ENCODE results near the gene CCDC188.

CCDC188 gene

DNA sequence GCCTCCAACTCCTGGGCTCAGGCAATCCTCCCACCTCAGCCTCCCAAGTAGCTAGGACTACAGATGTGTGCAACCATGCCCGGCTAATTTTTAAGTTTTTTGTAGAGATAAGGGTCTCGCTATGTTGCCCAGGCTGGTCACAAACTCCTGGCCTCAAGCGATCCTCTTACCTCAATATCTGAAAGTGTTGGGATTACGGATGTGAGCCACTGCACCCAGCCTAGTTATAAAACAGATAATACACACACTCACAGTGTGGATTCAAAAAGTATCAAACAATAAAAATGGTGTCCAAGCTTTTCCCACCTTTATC lies 377 bp upstream of the CCDC188 start:
- no peak for DNase-seq (ENCODE audit: low read depth in 1 of 2, low spot score in 1 of 2)

GRCh38 chr22:20149257-20150250 lies 1.3 kb downstream of the CCDC188 start:
- no peak for DNase-seq (ENCODE audit: low read depth in 1 of 2, low spot score in 1 of 2)

- DNase-seq (ENCODE audit: low read depth in 1 of 2, low spot score in 1 of 2), result no peak
Measured at GRCh38 chr22:20148414-20148813, 2.4 kb downstream of the CCDC188 start.

GRCh38 chr22:20147237-20147988 lies 3.4 kb downstream of the CCDC188 start:
- DNase-seq (ENCODE audit: low read depth in 1 of 2, low spot score in 1 of 2), result no peak

GRCh38 chr22:20146777-20147176 lies 4.1 kb downstream of the CCDC188 start:
- DNase-seq (ENCODE audit: low read depth in 1 of 2, low spot score in 1 of 2), result no peak

- DNase-seq (ENCODE audit: low read depth in 1 of 2, low spot score in 1 of 2), result no peak
Measured at GRCh38 chr22:20145832-20146223, 5.0 kb downstream of the CCDC188 start.

DNA sequence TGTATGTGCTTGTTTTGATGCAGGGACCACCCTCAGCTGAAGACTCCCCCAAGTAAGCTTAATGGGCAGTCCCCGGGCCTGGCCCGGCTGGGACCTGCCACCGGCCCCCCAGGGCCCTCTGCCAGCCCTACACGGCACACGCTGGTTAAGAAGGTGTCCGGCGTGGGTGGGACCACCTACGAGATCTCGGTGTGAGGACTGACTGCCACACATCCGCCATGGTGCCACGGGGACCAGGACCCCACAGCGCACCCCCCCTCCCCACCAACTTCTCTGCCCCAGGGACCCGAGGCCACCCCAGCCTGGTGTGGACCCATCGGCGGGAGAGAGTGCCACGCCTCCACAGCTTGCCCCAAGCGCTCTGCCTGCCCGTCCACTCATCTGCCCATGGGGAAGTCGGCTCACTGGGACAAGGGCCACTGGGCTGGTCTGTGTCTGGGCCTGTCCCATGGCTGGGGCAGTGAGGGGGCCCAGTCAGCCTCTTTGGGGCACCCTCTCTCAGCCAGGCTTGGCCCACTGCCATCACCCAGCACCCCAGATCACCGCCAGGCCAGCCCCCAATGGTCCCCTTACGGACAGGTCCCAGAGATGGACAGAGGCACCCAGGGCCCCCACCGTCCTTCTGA lies 5.5 kb downstream of the CCDC188 start:
- no peak for DNase-seq (ENCODE audit: low read depth in 1 of 2, low spot score in 1 of 2)

DNA sequence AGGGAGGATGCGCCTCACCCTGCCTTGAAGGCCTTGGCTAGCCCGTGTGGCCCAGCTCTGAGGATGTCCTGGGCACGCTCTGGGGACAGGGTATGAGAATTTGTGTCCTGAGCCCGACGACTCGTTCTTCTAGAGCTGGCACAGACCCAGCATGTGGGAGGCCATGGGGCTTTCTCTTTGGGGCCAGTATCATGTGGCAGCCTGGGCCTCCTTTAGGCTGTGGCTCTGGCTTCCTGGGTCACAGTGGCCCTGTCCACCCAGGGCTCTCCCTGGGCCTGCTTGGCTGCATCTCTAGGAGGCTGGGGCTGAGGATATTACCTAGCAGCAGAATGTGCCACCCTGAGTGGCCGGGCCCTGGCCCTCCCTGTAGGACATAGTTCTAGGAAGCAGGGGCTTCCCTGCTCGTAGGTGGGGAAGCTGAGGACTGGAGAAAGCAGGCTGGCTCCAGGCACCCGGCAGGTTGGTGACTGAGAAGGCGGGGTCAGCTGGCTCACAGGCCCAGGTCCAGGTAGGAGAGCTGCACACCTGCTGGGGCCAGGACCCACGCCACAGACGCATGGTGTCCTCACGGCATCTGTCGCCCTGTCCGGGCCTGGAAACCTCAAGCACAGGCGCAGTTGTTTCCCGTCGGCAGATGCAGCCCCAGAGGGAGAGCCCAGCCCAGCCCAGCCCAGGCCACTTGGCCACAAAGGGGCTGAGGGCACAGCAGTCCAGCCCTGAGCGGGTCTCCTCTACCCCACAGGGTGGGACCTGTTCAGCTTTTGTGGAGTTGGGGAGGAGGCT lies 6.8 kb downstream of the CCDC188 start:
- no peak for DNase-seq (ENCODE audit: low read depth in 1 of 2, low spot score in 1 of 2)

GRCh38 chr22:20142711-20143621 lies 7.9 kb downstream of the CCDC188 start:
- no peak for DNase-seq (ENCODE audit: low read depth in 1 of 2, low spot score in 1 of 2)

- no peak for DNase-seq (ENCODE audit: low read depth in 1 of 2, low spot score in 1 of 2)
Measured at GRCh38 chr22:20141186-20142077, 9.4 kb downstream of the CCDC188 start.

GRCh38 chr22:20140521-20140964 lies 10.3 kb downstream of the CCDC188 start:
- DNase-seq (ENCODE audit: low read depth in 1 of 2, low spot score in 1 of 2), result no peak

DNA sequence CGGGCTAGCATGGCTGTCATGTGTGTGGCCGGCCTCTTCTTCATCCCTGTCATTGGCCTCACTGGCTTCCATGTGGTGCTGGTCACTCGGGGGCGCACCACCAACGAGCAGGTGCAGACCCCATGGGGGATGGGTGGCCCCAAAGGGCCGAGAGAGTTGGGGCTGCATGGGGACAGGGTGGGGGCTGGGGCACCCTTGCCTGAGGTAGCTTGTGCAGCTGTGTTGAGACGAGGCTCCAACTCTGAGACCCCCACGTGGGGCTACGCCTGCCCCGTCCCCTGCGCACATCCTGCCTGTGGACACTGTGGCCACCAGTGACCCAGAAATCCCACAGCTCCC lies 10.8 kb downstream of the CCDC188 start:
- DNase-seq (ENCODE audit: low read depth in 1 of 2, low spot score in 1 of 2), result no peak

GRCh38 chr22:20139391-20140106 lies 11.3 kb downstream of the CCDC188 start:
- DNase-seq (ENCODE audit: low read depth in 1 of 2, low spot score in 1 of 2), result no peak

DNA sequence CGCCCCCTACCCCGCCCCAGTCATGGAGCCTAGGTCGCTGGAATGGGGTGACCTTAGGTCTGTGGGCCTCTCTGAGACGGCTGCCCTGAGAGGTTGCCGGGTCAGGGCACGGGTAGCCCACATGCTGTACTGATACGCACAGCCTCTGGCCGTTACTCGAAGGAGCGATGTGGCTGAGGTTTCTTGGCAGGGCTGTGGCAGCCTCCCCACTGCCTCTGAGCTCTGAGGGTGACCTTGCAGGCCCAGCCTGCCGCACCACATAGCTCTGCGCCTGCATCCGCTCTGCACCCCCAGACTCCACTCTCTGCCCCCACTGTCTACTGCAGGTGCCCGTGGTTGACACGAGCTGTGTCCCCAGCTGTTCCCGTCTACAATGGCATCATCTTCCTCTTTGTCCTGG lies 12.0 kb downstream of the CCDC188 start:
- DNase-seq (ENCODE audit: low read depth in 1 of 2, low spot score in 1 of 2), result no peak

- DNase-seq (ENCODE audit: low read depth in 1 of 2, low spot score in 1 of 2), result no peak
Measured at GRCh38 chr22:20138417-20138738, 12.5 kb downstream of the CCDC188 start.

DNA sequence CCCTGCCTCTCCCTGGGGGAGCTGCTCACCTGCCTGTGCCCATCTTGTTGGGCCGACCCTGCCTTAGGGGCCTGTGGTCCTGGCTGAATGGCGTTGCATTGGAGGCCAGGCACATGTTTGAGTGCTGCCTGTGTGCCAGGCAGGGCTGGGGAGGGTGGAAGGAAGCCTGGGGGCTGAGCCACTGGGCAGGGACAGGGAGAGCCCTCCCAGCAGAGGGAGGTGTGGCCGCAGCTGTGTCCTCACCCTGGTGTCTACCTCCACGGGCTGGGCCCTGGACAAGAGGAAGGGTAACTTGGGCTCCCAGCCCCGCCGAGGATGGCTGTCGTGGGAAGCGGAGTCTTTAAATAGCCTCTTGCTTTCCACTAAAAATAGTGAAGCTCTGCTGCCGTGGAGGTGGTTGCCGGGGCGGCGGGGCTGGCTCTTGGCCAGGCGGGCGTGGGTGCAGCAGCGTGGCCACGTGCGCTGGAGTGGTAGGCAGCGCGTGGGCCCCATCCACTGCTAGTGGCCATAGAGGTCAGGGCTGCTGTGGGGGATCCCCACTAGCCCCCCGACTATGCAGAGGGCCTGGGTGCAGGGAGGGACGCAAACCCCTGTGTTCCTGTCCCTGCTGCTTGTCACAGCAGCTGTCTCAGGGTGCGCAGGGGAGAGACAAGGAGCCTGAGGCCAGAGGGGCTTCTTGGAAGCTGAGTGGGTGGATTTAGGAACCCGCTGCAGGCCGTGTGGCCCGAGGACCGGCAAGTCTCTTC lies 13.0 kb downstream of the CCDC188 start:
- no peak for DNase-seq (ENCODE audit: low read depth in 1 of 2, low spot score in 1 of 2)

GRCh38 chr22:20137113-20137512 lies 13.7 kb downstream of the CCDC188 start:
- no peak for DNase-seq (ENCODE audit: low read depth in 1 of 2, low spot score in 1 of 2)

DNA sequence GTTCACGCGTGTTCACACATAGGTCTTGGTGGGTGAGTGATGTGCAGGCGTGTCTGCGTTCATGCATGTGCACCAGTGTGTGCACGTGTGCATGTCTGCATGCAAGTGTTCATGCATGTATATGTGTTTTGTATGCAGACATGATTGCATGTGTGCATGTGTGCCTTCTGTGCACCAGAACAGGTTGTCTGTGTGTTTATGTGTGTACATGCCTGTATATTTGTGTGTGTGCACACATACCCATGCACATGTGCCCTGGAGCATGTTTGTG lies 14.3 kb downstream of the CCDC188 start:
- DNase-seq (ENCODE audit: low read depth in 1 of 2, low spot score in 1 of 2), result no peak

Data from activated CD4-positive, alpha-beta T cell treated with anti-CD3 and anti-CD28 coated beads, Interleukin-2, amount 50 U/mL, for 24 hours (primary cell).